RWPE1 (cell line): Measurements from ENCODE around the gene RBM8A.

Experiments used
- CTCF ChIA-PET: fragments of 350-600 bp; sonication (Branson Sonifier 250); formaldehyde crosslinking; extraction: SDS; loops from one replicate; lab custom pipeline; 2021; lab: Yijun Ruan, JAX
- POLR2A ChIA-PET: fragments of 400-600 bp; formaldehyde crosslinking; extraction: SDS; loops from one replicate; lab custom pipeline; 2020; ENCODE audit warnings: antibody characterized with exemption; ENCODE audit not compliant: low non-redundant PET; lab: Yijun Ruan, JAX
- DNase-seq: peaks from one replicate; pipeline ENCODE4 v3.0.0; 2012; ENCODE audit warnings: low spot score
- H3K27ac ChIP-seq: fragments of 450-650 bp; 2 replicates; pipeline ENCODE4 v1.5.1; 2017
- CTCF ChIP-seq: fragments of 450-650 bp; conservative IDR thresholded peaks from 2 replicates; pipeline ENCODE4 v1.5.1; 2017; ENCODE audit warnings: low read depth, mild to moderate bottlenecking

Gene RBM8A

GRCh38 chr1:145961109-145961424 lies 33.8 kb upstream of the RBM8A start:
- no peak for DNase-seq
- ChIA-PET POLR2A (interaction anchor here (0.8 kb wide), 1 partner anchor 34 kb away, joined by 3 read pairs; the partner anchor contains the start of gene RBM8A), CTCF (no interaction called here)
- peak overlapping the region; percentile 82; the same call in 1 of the 2 replicates for H3K27ac ChIP-seq
- TF ChIP-seq CTCF = no peak

- POLR2A ChIA-PET = no interaction called here
- peak overlapping the region; percentile 82; the same call in 1 of the 2 replicates for H3K27ac ChIP-seq
- TF ChIP-seq CTCF = no peak
- CTCF ChIA-PET = no interaction called here
- no peak for DNase-seq
Measured at GRCh38 chr1:145960468-145961108, 33.3 kb upstream of the RBM8A start.

- DNase-seq = no peak
- ChIA-PET POLR2A (no interaction called here), CTCF (no interaction called here)
- no peak overlapping the region for H3K27ac ChIP-seq
- no peak for TF ChIP-seq CTCF
Measured at GRCh38 chr1:145959957-145960467, 32.7 kb upstream of the RBM8A start.

GRCh38 chr1:145959333-145959732 lies 32.0 kb upstream of the RBM8A start:
- TF ChIP-seq CTCF = no peak
- no peak for DNase-seq
- CTCF ChIA-PET = interaction anchor here (1.3 kb wide), 1 partner anchor 48 kb away, joined by 3 read pairs; no protein-coding TSS in a partner anchor
- H3K27ac ChIP-seq = no peak overlapping the region
- POLR2A ChIA-PET = no interaction called here

GRCh38 chr1:145958734-145959133 lies 31.4 kb upstream of the RBM8A start:
- ChIA-PET CTCF (interaction anchor here (1.3 kb wide), 1 partner anchor 49 kb away, joined by 3 read pairs; no protein-coding TSS in a partner anchor), POLR2A (interaction anchor here (1.0 kb wide), 1 partner anchor 31 kb away, joined by 6 read pairs; the partner anchor contains the start of gene RBM8A)
- H3K27ac ChIP-seq = no peak overlapping the region
- TF ChIP-seq CTCF = no peak
- DNase-seq = no peak

GRCh38 chr1:145957443-145958319 lies 30.4 kb upstream of the RBM8A start, which contains the start of gene LIX1L:
TSS of gene LIX1L (minus strand) at chr1:145958017. CDS start at chr1:145957927, 90 bp downstream.
- POLR2A ChIA-PET = interaction anchor here (0.8 to 1.0 kb wide), 2 partner anchors 30 kb away, joined by 3 to 6 read pairs; partner anchors contain the start of gene RBM8A
- DNase-seq = peak; percentile 99
- TF ChIP-seq CTCF = no peak
- H3K27ac ChIP-seq = peak within 1 kb of the TSS; percentile 98
- CTCF ChIA-PET = interaction anchor here (1.4 kb wide), 1 partner anchor 68 kb away, joined by 4 read pairs; no protein-coding TSS in a partner anchor
